Mesothelial cell of epicardium (in vitro differentiated cells): Measurements from ENCODE around the gene CPXM2. TPM values are rescaled to one million over a fixed set of nuclear protein-coding genes. Genes with fewer than 3 reads are reported as not detected.

Experiments used
- DNase-seq, 2 experiments: peaks; one replicate each; pipeline ENCODE4 v3.0.0; 2021; ENCODE audit warnings: low spot score in 2 of 2; ENCODE audit not compliant: unreplicated experiment in 2 of 2
- H3K27ac Mint-ChIP-seq: 2 replicates; pipeline ENCODE4 v1.8.0; 2021; ENCODE audit warnings: mixed read lengths
- H3K27me3 Mint-ChIP-seq: 2 replicates; pipeline ENCODE4 v1.8.0; 2021; ENCODE audit warnings: low read depth, mixed read lengths
- H3K36me3 Mint-ChIP-seq: 2 replicates; pipeline ENCODE4 v1.8.0; 2021; ENCODE audit warnings: mixed read lengths
- H3K4me1 Mint-ChIP-seq: 2 replicates; pipeline ENCODE4 v1.8.0; 2021; ENCODE audit warnings: mixed read lengths
- H3K4me3 Mint-ChIP-seq: 2 replicates; pipeline ENCODE4 v1.8.0; 2021; ENCODE audit warnings: mild to moderate bottlenecking, moderate library complexity, mixed read lengths
- H3K9me3 Mint-ChIP-seq: 2 replicates; pipeline ENCODE4 v1.8.0; 2021; ENCODE audit warnings: mixed read lengths
- total RNA-seq: library from RNA; stranded (reverse); gene quantifications from 3 replicates; pipeline ENCODE4 v1.2.1, GENCODE V29; 2021
- TF ChIP-seq, protein P1 (sequence below): fragments of 200-600 bp; sonication (generic); IDR thresholded peaks from one replicate; pipeline ENCODE4 v1.5.0; 2021; ENCODE audit warnings: antibody characterized with exemption; ENCODE audit not compliant: unreplicated experiment

CPXM2 gene
- total RNA-seq, 1 donor from 2014 or later: 0.92 TPM

DNA sequence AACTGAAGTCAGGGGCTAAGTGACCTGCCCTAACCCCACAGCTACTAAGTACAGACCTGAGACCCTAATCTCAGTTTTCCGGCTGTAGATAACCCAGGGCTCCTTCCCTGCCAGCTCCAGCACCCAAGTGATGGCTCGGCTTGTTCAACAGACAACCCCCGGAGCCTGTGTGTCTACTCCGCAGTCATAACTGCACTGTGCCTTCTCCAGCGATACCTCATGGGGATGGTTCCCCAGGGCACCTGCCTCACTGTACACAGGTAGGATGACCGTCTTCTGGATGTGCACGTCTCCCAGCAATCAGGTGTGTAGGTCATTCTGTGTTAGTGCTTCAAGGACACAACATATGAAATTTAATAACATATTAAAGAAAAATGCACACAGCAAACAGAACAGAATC, 37.1 kb downstream of the CPXM2 start:
- H3K4me3 Mint-ChIP-seq: no peak overlapping the region
- DNase-seq: no peak
- H3K36me3 Mint-ChIP-seq: no peaks in the 10 kb centered on the region
- TF ChIP-seq, protein P1, sequence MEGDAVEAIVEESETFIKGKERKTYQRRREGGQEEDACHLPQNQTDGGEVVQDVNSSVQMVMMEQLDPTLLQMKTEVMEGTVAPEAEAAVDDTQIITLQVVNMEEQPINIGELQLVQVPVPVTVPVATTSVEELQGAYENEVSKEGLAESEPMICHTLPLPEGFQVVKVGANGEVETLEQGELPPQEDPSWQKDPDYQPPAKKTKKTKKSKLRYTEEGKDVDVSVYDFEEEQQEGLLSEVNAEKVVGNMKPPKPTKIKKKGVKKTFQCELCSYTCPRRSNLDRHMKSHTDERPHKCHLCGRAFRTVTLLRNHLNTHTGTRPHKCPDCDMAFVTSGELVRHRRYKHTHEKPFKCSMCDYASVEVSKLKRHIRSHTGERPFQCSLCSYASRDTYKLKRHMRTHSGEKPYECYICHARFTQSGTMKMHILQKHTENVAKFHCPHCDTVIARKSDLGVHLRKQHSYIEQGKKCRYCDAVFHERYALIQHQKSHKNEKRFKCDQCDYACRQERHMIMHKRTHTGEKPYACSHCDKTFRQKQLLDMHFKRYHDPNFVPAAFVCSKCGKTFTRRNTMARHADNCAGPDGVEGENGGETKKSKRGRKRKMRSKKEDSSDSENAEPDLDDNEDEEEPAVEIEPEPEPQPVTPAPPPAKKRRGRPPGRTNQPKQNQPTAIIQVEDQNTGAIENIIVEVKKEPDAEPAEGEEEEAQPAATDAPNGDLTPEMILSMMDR: no peak
- peaks cover 3% of the 10 kb centered on the region for H3K9me3 Mint-ChIP-seq
- H3K27me3 Mint-ChIP-seq: peaks cover 7% of the 10 kb centered on the region
- H3K4me1 Mint-ChIP-seq: peaks cover 1% of the 10 kb centered on the region
- H3K27ac Mint-ChIP-seq: no peak overlapping the region

DNA sequence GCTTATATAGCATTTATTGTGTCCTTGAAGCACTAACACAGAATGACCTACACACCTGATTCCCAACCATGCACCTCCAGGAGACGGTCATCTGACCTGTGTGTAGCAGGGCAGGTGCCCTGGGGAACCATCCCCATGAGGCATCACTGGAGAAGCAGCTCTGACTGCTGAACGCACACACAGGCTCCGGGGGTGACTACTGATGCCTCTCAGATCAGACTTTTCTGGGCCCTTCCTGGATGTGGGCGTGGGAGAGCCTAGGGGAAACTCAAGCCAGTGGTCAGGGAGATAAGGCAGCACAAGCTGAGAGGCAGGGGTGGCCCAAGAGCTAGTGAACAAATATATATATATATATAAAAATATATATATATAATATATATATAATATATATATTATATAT, 37.6 kb downstream of the CPXM2 start:
- Mint-ChIP-seq H3K36me3 (no peaks in the 10 kb centered on the region), H3K9me3 (peaks cover 3% of the 10 kb centered on the region), H3K4me1 (peaks cover 1% of the 10 kb centered on the region), H3K27me3 (peaks cover 7% of the 10 kb centered on the region), H3K27ac (no peak overlapping the region), H3K4me3 (no peak overlapping the region)
- DNase-seq: no peak
- TF ChIP-seq, protein P1: no peak

DNA sequence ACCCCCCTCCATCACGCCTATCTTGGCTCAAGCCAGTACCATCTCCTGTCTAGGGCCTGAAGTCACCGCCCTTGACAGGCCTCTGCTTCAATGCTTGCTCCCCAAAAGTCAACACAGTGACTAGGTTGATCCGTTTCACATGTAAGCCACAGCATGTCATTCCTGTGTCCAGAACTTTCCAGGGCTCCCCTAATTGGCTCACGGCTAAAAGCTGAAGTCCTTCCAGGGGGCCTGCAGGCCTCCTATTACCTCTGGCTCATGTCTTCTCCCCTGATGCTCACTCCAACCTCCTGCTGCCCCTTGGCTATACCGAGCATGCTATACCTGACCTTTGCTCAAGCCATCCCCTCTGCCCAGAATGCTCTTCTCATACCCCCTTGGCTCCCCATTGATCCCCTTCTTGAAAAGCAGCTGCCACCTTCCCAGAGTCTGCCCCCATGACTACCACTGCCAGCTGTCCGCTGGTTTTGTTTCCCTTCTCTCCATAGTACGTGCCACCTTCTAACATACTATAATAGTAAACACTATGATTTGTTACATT, 39.1 kb downstream of the CPXM2 start:
- Mint-ChIP-seq H3K27me3 (peaks cover 7% of the 10 kb centered on the region), H3K4me3 (no peak overlapping the region), H3K36me3 (no peaks in the 10 kb centered on the region), H3K27ac (no peak overlapping the region), H3K4me1 (peaks cover 3% of the 10 kb centered on the region), H3K9me3 (peaks cover 3% of the 10 kb centered on the region)
- no peak for DNase-seq
- TF ChIP-seq, protein P1: no peak

DNA sequence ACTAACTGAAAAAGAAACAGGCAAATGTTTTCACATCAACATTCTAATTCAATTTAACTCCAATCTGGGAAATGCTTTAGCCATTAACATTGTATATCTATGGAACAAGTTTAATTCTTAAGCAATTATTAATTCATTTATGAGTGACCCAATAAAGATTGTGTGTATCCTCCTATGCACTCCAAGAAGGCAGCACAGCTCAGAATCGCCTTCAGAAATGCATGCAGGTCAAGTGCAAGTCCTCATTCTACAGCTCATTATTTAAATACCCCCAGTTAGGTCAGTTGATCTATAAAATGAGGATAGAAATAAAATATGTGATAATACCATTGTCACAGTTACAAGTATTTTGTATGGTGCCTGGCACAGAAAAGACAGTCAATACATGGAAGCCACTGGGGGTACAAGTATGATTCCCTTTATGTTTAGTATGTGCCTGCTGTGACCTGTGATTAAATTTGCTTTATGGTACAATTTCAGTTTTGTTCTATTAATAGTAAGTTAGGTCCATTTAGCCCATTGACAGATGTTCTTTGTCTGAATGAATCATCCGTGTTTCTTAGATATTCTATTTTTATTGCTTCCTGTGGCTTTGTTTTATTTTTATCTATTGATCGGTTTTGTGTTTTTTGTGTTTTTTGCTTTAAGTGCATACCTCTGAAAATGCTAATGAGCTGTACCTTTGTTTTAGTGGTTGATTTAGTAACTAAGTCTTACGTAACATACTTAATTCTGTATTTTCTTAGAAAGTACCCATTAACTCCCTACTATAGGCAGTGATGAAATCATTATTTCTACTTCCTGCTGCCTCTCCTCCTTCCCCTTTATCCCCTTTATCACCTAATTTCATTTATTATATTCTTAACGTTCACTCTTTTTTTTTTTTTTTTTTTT, 42.8 kb downstream of the CPXM2 start:
- H3K27me3 Mint-ChIP-seq: peaks cover 13% of the 10 kb centered on the region
- no peak overlapping the region for H3K4me3 Mint-ChIP-seq
- H3K9me3 Mint-ChIP-seq: peaks cover 13% of the 10 kb centered on the region
- H3K4me1 Mint-ChIP-seq: peaks cover 1% of the 10 kb centered on the region
- H3K27ac Mint-ChIP-seq: no peak overlapping the region
- TF ChIP-seq, protein P1: no peak
- DNase-seq: no peak
- H3K36me3 Mint-ChIP-seq: no peaks in the 10 kb centered on the region

DNA sequence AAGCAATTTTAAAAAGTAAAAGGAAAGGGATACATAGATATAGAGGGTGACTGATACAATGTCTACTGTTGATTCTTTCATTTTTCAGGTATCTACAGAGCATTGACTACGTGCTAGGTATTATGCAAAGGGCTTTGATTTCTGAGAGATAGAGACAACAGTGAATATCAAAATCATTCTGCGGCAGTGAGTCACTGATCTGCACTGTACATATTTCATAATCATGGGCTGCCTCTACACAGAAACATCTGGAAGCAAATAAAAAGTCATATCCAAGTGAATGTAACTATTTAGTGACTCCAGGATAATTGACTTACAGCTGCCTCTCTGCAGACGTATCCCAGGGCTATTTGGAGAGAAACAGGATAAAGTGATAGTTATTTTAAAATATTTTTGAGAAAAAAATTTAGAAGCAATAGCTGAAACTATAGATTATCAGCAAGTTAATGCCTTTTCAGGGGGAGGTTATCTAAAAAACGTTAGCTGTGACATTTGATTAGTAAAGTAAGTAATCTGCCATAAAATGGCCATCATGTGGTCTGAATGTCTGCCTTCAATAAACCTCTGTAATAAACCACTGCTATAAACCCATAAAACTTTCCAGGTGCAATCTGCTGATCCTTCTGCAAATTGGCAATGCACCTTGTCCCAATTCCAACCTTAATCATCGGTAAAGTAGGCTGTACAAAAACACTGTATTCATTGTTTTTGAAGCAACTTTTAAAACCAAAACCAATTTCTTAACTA, 43.7 kb downstream of the CPXM2 start:
- no peaks in the 10 kb centered on the region for H3K36me3 Mint-ChIP-seq
- H3K27me3 Mint-ChIP-seq: peaks cover 13% of the 10 kb centered on the region
- H3K4me1 Mint-ChIP-seq: peaks cover 1% of the 10 kb centered on the region
- H3K27ac Mint-ChIP-seq: no peak overlapping the region
- no peak for DNase-seq
- TF ChIP-seq, protein P1: no peak
- no peak overlapping the region for H3K4me3 Mint-ChIP-seq
- H3K9me3 Mint-ChIP-seq: peaks cover 13% of the 10 kb centered on the region
